ENCODE results near the gene STARD13.

DNA sequence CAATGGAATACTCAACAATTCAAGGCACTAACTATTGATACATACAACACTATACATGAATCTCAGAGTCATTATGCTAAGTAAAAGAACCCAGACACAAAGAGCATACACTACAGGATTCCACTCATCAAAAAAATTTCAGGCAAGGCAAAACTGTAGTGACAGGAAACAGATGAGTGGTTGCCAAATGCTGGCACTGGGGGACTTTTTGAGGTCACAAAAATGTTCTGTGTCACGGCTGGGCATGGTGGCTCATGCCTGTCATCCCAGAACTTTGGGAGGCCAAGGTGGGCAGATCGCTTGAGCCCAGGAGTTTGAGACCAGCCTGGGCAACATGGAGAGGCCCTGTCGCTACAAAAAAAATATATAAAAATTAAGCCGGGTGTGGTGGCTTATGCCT, 139.9 kb downstream of the STARD13 start:
- TF ChIP-seq, protein P1, sequence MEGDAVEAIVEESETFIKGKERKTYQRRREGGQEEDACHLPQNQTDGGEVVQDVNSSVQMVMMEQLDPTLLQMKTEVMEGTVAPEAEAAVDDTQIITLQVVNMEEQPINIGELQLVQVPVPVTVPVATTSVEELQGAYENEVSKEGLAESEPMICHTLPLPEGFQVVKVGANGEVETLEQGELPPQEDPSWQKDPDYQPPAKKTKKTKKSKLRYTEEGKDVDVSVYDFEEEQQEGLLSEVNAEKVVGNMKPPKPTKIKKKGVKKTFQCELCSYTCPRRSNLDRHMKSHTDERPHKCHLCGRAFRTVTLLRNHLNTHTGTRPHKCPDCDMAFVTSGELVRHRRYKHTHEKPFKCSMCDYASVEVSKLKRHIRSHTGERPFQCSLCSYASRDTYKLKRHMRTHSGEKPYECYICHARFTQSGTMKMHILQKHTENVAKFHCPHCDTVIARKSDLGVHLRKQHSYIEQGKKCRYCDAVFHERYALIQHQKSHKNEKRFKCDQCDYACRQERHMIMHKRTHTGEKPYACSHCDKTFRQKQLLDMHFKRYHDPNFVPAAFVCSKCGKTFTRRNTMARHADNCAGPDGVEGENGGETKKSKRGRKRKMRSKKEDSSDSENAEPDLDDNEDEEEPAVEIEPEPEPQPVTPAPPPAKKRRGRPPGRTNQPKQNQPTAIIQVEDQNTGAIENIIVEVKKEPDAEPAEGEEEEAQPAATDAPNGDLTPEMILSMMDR (optimal IDR thresholded peaks at IDR 0.05 in 1 of 3, IDR thresholded peaks at IDR 0.05 in 1 of 3, conservative IDR thresholded peaks at IDR 0.05 in 1 of 3; ENCODE audit: extremely low read depth in 1 of 3, insufficient read depth in 2 of 3, low read length in 3 of 3) = no peak
- no peak for TF ChIP-seq EZH2 (IDR thresholded peaks at IDR 0.05; ENCODE audit: low read length)
